Spinal cord (tissue), 10 donors: ENCODE measurements around the gene ZNF214. TPM values are rescaled to one million over a fixed set of nuclear protein-coding genes. Genes with fewer than 3 reads are reported as not detected.
"Not testable (repeated sequence)": the region's sequence is repeated elsewhere in the genome, so short reads cannot be mapped to it uniquely, and the experiment has no call there.

ENCODE experiments used
- DNase-seq, 6 donors: peaks; one replicate each; pipeline versions ENCODE4 v3.0.0 to v3.0.0-alpha.2; 2013 to 2015; ENCODE audit warnings: low spot score in 6 of 6, low read depth in 4 of 6
- H3K27ac ChIP-seq: one replicate; pipeline ENCODE4 v1.5.1; 2013; ENCODE audit warnings: low read depth, low read length, control low read depth
- H3K27me3 ChIP-seq: one replicate; pipeline ENCODE4 v1.6.1; 2013; ENCODE audit warnings: low read length; ENCODE audit not compliant: control insufficient read depth, insufficient read depth
- H3K36me3 ChIP-seq: one replicate; pipeline ENCODE4 v1.6.1; 2013; ENCODE audit warnings: low read length; ENCODE audit not compliant: control insufficient read depth, insufficient read depth
- H3K4me1 ChIP-seq: one replicate; pipeline ENCODE4 v1.6.1; 2013; ENCODE audit warnings: low read length; ENCODE audit not compliant: control insufficient read depth, insufficient read depth
- H3K4me3 ChIP-seq: one replicate; pipeline ENCODE4 v1.5.1; 2013; ENCODE audit warnings: low read depth, low read length, control low read depth
- H3K9me3 ChIP-seq: one replicate; pipeline ENCODE4 v1.6.1; 2013; ENCODE audit warnings: low read length; ENCODE audit not compliant: control insufficient read depth, insufficient read depth
- WGBS: methylation state at CpG from one replicate; pipeline ENCODE4 v1.1.5; 2013; ENCODE audit warnings: missing lambda C conversion rate; ENCODE audit not compliant: insufficient coverage; 5-methylcytosine and 5-hydroxymethylcytosine counted together
- polyA plus RNA-seq, 2 donors: library from polyadenylated mRNA; unstranded; fragments of 120-200 nt; gene quantifications; one replicate each; pipeline ENCODE4 v1.2.1, GENCODE V29; 2013; ENCODE audit not compliant: insufficient read length in 2 of 2
- total RNA-seq, 2 donors: library from RNA; depleted of rRNA in 1 of 2; stranded (reverse); fragments of 120-200 nt in 1 of 2; fragments of >200 nt in 1 of 2; gene quantifications; one replicate each; pipeline versions ENCODE4 v1.2.3 to v1.2.4, GENCODE V29; 2013 to 2014
- donor health status: healthy.

ZNF214 gene
- total and polyA plus RNA-seq, 4 donors: 5.8 to 12.7 (median 9.2) TPM

- WGBS: 34% methylated on average over 6 of the region's 11 CpGs
- DNase-seq: peak in 2 of 6 donors; percentile 1 to 8
- Histone ChIP-seq H3K4me3 (no peak overlapping the region), H3K9me3 (no peaks in the 10 kb centered on the region), H3K27me3 (no peaks in the 10 kb centered on the region), H3K4me1 (no peaks in the 10 kb centered on the region), H3K27ac (no peak overlapping the region), H3K36me3 (no peaks in the 10 kb centered on the region)
Observed at GRCh38 chr11:6992457-6993417, 27.4 kb downstream of the ZNF214 start.

- Histone ChIP-seq H3K4me1 (no peaks in the 10 kb centered on the region), H3K9me3 (no peaks in the 10 kb centered on the region), H3K4me3 (no peak overlapping the region), H3K27me3 (no peaks in the 10 kb centered on the region), H3K36me3 (no peaks in the 10 kb centered on the region), H3K27ac (no peak overlapping the region)
- DNase-seq: no peak
- WGBS: no CpG with 5 or more reads among the region's 2 CpGs
Observed at GRCh38 chr11:6992026-6992425, 28.1 kb downstream of the ZNF214 start.

- no peak overlapping the region for H3K4me3 ChIP-seq
- no peak overlapping the region for H3K27ac ChIP-seq
- no peaks in the 10 kb centered on the region for H3K4me1 ChIP-seq
- DNase-seq: no peak
- no peaks in the 10 kb centered on the region for H3K36me3 ChIP-seq
- no peaks in the 10 kb centered on the region for H3K9me3 ChIP-seq
- 67% methylated on average over 6 of the region's 6 CpGs for WGBS
- H3K27me3 ChIP-seq: no peaks in the 10 kb centered on the region
Observed at GRCh38 chr11:6991227-6991626, 28.9 kb downstream of the ZNF214 start.

GRCh38 chr11:6988506-6988905, 31.6 kb downstream of the ZNF214 start:
- H3K9me3 ChIP-seq: no peaks in the 10 kb centered on the region
- H3K4me1 ChIP-seq: no peaks in the 10 kb centered on the region
- H3K36me3 ChIP-seq: no peaks in the 10 kb centered on the region
- no peak overlapping the region for H3K27ac ChIP-seq
- H3K4me3 ChIP-seq: no peak overlapping the region
- H3K27me3 ChIP-seq: no peaks in the 10 kb centered on the region
- DNase-seq: no peak

- H3K4me3 ChIP-seq: no peak overlapping the region
- 67% methylated on average over 1 of the region's 1 CpG for WGBS
- no peaks in the 10 kb centered on the region for H3K36me3 ChIP-seq
- H3K9me3 ChIP-seq: no peaks in the 10 kb centered on the region
- DNase-seq: no peak
- no peak overlapping the region for H3K27ac ChIP-seq
- H3K27me3 ChIP-seq: no peaks in the 10 kb centered on the region
- H3K4me1 ChIP-seq: no peaks in the 10 kb centered on the region
Observed at GRCh38 chr11:6986487-6986886, 33.7 kb downstream of the ZNF214 start.

GRCh38 chr11:6979365-6979764, 40.8 kb downstream of the ZNF214 start:
- DNase-seq: no peak
- no peak overlapping the region for H3K4me3 ChIP-seq
- no peaks in the 10 kb centered on the region for H3K36me3 ChIP-seq
- no peaks in the 10 kb centered on the region for H3K27me3 ChIP-seq
- WGBS: no CpG with 5 or more reads among the region's 2 CpGs
- no peaks in the 10 kb centered on the region for H3K4me1 ChIP-seq
- H3K9me3 ChIP-seq: no peaks in the 10 kb centered on the region
- H3K27ac ChIP-seq: no peak overlapping the region

- H3K4me1 ChIP-seq, DNase-seq, H3K27ac ChIP-seq, H3K27me3 ChIP-seq, H3K9me3 ChIP-seq, H3K4me3 ChIP-seq, H3K36me3 ChIP-seq: not testable (repeated sequence)
- 75% methylated on average over 3 of the region's 4 CpGs for WGBS
Observed at GRCh38 chr11:6969854-6970253, 50.3 kb downstream of the ZNF214 start.

- DNase-seq: no peak
Observed at GRCh38 chr11:6968816-6969215, 51.3 kb downstream of the ZNF214 start.

GRCh38 chr11:6962673-6963072, 57.5 kb downstream of the ZNF214 start:
- H3K36me3 ChIP-seq: no peaks in the 10 kb centered on the region
- WGBS: no CpG with 5 or more reads among the region's 1 CpG
- no peak overlapping the region for H3K27ac ChIP-seq

More at GRCh38 chr11:6968816-6969215, 51.3 kb downstream of the ZNF214 start:
- Histone ChIP-seq H3K27me3 (no peaks in the 10 kb centered on the region), H3K27ac (no peak overlapping the region), H3K4me1 (no peaks in the 10 kb centered on the region), H3K4me3 (no peak overlapping the region), H3K9me3 (no peaks in the 10 kb centered on the region), H3K36me3 (no peaks in the 10 kb centered on the region)
- no CpG with 5 or more reads among the region's 1 CpG for WGBS

GRCh38 chr11:6962141-6962540, 58.0 kb downstream of the ZNF214 start:
- no peak for DNase-seq
- no peaks in the 10 kb centered on the region for H3K4me1 ChIP-seq
- H3K9me3 ChIP-seq: no peaks in the 10 kb centered on the region
- H3K36me3 ChIP-seq: no peaks in the 10 kb centered on the region
- no peaks in the 10 kb centered on the region for H3K27me3 ChIP-seq
- H3K4me3 ChIP-seq: no peak overlapping the region
- no peak overlapping the region for H3K27ac ChIP-seq

More at GRCh38 chr11:6962673-6963072, 57.5 kb downstream of the ZNF214 start:
- Histone ChIP-seq H3K27me3 (no peaks in the 10 kb centered on the region), H3K4me3 (no peak overlapping the region), H3K4me1 (no peaks in the 10 kb centered on the region), H3K9me3 (no peaks in the 10 kb centered on the region)
- DNase-seq: no peak
